ENCODE data around the gene GNPTAB.
A peak's percentile ranks its signal among the peaks of the same experiment; 100 is the strongest.
"Not testable (repeated sequence)": the region's sequence is repeated elsewhere in the genome, so short reads cannot be mapped to it uniquely, and the experiment has no call there.

GNPTAB gene

DNA sequence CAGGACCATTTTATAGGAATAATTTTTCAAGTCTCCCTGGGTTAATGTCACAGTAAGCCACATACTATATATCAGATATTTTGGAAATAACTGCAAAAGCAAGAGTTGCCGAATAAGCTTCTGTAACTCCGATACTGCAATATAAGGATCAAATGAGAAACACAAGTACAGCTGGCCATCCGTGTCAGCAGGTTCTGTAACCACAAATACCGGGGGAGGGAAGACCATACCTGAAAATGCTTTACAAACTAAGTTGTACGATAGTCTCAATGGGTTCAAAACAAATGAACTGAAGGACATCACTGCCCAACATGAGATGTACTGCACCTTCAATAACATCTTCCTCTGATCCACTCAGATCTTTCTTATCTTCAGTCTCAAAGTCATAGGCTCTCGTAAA, 93.3 kb downstream of the GNPTAB start:
- no peak for DNase-seq (ENCODE audit: low spot score)

DNA sequence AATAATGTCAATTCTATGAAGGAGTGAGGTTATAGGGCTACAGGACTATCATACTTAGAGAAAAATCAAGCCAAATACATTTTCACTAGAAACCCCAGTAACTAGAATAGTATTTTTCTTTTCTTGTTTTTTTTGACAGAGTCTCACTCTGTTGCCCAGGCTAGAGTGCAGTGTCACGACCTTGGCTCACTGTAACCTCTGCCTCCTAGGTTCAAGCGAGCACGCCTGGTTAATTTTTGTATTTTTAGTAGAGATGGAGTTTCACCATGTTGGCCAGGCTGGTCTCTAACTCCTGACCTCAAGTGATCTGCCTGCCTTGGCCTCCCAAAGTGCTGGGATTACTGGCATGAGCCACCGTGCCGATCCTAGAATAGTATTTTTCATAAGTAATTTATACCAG, 96.3 kb downstream of the GNPTAB start:
- not testable (repeated sequence) for DNase-seq (ENCODE audit: low spot score)

DNA sequence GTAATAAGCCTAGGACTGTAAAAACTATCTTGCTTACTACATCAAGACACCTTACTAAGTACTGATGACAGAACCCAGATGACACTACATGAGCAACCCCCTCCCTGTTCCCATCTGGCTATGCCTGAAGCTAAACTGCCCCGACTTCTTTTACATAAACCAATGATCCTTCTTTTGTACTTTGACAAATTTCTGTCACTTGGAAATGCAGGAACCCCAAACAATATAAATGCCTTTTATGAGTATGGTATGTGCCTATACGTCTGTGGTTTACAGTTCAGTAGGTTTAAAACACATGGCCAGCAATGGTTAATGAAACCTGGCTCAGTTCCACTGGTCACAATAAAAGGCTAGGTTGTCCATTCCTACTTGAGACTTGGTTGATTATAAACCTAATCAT, 97.6 kb downstream of the GNPTAB start:
- no peak for DNase-seq (ENCODE audit: low spot score)

DNA sequence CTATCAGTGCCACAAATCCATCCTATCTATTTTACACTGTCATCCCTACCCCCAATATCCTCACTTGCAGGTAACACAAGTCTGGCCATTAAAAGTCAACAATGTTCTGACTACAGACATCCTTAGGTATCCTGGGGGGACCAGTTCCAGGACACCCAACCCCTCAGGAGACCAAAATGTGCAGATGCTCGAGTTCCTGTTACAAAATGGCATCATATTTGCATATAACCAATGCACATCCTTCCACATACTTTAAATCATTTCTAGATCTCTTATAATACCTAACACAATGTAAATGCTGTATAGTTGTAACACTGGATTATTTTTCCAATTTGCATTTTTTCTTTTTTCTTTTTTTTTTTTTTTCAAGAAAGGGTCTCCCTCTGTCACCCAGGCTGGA, 98.4 kb downstream of the GNPTAB start:
- DNase-seq (ENCODE audit: low spot score), result no peak

DNA sequence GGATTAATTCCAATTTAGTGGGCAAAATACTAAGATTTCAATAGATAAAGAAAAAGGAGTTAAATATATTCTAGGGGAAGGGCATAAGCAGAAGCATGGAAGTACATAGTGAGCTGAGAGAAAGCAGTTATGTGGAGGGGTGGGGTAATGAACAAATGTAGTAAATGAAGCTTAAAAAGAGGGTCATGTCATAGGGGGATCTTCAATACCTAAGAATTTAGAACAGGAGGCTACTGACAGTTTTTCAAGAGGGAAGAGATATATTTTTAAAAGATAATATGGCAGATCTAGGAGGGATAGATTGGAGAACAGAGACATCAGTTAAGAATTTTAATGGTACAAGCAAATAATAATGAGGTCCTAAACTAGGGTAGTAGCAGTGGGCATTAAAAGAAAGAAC, 100.9 kb downstream of the GNPTAB start:
- no peak for DNase-seq (ENCODE audit: low spot score)

DNA sequence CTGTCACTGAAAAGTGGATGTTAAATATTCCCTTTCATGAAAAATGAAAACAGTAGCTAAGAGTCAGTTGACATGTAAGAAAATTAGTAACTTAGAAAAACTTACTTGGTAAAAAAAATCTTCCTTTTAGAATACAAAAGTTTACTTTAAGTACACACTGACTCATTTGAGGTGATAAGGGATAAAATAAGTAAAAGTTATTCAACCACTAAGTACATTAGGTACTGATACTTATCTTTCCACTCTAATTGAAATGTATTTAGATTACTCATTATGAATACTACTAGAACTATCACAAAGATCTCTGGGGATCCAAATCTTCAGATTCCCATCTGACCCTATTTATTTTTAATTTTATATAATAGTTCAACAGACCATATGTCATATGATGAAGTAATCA, 103.7 kb downstream of the GNPTAB start:
- DNase-seq (ENCODE audit: low spot score), result no peak

DNA sequence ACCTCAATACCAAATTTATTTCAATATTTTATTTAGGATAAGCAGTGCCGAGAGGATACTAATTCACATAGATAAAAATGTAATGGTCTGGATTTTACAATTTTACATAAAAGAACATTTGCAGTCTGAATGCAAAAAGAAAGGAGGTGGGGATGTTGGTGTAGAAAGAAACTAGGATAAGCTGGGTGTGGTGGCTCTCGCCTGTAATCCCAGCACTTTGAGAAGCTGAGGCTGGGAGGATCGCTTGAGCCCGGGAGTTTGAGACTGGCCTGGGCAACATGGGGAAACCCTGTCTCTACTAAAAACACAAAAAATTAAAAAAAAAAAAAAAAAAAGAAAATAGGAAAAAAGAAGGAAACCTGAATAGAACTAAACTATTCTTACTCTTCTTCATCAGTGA, 108.4 kb downstream of the GNPTAB start:
- DNase-seq (ENCODE audit: low spot score), result no peak

DNA sequence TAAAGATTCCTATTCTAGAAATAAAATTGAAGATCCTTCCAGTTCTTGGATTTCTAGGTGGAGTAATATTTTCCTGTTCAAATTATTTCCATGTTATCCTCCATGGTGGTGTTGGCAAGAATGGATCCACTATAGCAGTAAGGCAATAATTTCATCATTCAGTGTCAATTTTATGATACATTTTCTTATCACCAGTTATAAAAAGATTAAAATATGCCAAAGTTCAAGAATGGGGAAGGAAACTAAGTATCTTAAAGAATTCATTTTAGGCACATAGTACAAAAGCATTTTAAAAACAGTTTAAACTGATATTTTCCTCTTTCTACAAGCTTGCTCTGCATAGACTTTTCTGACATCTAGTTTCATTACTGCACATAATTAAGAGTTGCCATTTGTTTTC, 110.6 kb downstream of the GNPTAB start:
- DNase-seq (ENCODE audit: low spot score), result no peak

DNA sequence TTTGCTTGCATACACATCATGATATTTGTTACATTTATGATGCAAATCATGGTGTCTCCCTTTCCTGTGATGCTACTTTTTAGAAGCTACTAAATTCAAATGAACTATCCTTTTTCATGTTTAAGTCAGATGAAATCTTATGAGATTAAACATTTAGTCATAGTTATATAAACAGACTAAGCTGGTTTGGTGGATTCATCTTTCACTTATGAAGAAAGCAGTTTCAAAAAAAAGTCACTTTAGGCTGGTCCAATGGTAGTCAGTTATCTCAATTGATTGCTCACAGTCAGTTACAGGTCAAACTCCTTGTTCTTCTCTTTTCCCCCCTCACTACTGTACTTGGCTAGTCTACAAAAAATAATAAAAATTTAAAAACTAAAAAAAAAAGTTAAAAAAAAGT, 111.2 kb downstream of the GNPTAB start:
- no peak for DNase-seq (ENCODE audit: low spot score)

DNA sequence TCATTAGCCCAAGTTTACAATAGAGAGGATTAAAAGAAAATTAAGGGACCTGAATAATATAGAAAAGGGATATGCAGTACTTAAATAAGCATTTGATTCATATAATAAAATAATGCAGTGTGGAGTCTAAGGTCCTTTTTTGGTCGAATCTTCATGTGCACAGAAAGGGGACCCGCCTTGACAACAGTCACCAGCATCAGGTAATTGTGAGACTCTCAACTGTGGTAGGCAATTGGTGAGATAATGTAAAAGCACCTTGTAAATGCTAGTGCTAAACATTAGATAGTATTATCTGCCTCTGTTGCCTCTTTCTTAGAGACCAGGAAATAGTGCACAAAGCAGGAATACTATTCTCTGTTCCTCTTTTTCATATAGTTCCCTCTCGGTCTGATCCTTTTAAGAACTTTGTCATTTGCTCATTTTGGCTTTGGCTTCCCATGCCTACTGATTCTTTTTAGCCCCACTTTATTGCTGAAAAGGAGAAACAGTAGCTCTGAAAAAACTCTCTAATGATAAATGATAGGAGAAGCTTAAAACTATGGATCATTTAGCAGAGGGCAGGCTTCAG, 115.8 kb downstream of the GNPTAB start:
- DNase-seq (ENCODE audit: low spot score), result no peak

DNA sequence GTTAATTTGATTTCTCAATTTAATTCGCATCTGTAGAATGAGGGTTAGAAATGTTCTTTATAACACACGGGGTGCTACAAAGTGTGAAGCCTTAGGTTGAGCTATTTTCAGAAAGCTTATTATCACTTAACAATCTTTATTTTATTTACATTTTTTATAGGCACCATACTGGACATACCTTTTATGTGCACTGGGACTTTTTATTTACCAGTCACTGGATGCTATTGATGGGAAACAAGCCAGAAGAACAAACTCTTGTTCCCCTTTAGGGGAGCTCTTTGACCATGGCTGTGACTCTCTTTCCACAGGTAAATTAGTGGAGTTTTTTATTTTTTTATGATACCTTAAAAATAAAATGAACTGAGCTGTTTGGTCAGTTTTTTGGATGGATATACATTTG, 116.8 kb downstream of the GNPTAB start:
- DNase-seq (ENCODE audit: low spot score), result no peak

DNA sequence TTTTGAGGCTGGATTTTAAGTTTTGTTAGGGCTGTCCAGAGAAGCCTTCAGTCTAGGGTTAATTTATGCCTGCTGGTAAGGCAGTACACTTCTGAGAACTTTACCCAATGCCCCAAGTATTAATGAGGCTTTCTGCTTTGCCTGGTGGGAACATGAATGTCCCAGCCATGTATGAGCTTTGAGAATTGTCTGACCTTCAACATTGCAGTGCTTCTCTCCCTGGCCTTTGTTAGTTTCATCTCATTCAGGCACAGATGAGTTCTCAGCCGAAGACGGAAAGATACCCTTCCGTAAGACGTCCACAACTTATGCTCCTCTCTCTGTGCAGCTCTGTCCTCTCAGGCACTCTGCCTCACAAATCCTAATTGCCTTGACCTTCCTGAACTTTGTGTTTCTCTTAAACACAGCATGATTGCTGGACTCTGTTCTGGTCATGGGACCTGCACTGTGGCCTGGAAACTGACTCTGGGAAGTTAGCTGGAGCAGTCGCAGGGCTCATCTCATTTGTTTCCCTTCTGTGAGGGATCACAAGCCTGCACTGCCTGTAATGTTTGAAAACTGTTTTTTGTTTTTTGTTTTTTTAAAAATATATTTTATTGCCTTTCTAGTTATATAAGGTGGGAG, 117.6 kb downstream of the GNPTAB start:
- no peak for DNase-seq (ENCODE audit: low spot score)

DNA sequence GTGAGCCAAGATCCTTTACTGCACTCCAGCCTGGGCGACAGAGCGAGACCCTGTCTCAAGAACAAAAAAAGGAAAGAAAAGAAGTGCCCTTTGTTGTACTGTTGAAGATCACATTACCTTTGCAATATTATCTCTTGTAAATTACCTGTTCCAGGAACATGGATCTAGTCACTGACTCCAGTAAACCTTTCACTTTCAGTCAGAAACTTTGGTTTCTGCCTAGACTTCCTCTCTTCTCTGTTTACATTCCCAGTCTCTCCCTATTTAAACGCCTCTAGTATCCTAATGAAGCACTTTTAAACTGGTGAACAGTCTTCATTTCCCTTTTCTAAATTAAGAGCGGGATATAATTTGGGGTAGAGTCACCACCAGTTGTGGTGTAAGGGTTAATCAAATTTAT, 120.5 kb downstream of the GNPTAB start:
- no peak for DNase-seq (ENCODE audit: low spot score)

DNA sequence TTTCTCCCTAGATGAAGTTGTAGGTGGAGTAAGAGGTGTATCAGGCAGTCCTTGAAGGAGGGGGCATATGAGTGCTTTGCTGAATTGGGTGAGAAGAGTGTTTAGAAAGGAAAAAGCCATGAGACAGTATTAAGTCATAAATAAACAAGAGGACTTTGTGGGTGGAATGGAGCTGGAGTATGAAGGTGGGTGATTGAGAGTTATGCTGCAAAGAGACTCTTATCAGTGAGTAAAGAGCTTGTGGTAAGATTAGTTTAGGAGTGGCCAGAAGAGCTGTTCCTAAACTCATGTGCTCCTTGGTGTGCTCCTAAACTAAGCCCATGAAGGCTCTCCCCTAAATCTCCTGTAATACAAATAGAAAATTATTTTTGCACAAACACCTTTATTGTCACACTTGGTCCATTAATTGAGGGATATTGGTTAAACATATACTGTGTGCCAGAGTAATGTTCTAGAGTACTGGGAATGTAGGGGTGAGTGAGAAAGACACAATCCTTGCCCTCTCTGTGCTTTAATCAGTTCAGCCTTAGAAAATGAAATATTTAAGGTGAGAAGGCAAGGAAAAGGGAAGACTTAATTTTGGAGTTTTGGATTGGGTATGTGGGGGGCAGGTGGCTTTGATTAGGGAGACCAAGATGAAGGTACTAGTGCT, 123.5 kb downstream of the GNPTAB start:
- DNase-seq (ENCODE audit: low spot score), result no peak

DNA sequence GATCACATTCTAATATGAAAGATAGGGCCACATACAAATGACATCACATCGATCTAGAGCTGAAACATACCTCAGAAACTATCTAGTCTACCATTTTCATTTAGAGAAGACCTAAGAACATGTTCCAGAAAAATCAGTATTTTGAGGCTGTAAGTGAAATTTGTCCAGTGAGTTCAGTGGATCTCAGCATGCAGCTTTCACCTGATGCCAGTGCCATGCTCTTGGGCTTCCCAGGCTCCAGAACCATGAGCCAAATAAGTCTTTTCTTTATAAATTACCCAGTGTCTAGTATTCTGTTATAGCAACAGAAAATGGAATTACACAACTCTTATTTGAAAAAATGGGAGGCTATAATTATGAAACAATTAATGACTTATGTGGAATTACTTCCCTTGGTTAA, 124.4 kb downstream of the GNPTAB start:
- no peak for DNase-seq (ENCODE audit: low spot score)

DNA sequence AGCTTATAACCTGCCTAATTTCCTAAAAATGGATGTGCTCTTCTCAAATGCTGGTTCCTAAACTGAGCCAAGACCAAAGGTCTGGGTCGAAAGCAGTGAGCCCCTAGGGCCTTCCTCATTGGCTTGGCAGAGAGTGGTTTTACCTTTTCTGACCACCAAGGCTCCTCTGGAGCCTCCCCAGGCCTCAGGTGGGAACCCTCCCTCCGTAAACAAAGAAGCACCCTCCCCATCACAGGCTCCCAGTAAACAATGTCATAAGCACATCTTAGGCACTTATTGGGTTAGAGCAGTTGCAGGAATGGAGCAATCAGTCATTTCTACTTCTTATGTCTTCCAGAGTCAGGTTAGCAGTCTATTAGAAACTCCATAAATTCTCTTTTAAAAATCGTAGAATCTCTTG, 127.3 kb downstream of the GNPTAB start:
- no peak for DNase-seq (ENCODE audit: low spot score)

DNA sequence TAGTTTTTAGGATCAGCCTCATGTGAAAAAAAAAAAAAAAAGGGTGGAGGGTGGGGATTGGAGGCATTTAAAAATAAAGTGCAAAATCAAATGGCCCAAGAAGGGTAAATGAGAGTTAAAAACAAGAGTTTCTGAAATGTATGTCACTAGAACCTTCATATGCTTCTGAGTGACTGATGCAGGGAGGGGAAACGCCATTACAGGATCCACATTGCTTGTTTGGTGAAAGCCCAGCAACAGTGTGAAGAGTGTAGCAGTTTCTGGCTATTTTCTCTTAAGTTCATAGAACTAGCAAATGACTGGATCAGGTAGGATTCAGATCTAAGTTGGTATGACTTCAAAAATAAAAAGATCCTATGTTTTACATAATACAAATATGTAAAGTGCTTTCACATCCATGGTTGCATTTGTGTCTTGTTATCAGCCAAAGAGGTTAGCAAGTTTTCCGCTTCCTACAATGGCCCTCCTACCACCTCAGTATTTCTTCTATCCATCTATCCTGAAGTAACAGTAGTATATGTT, 130.4 kb downstream of the GNPTAB start:
- DNase-seq (ENCODE audit: low spot score), result no peak

DNA sequence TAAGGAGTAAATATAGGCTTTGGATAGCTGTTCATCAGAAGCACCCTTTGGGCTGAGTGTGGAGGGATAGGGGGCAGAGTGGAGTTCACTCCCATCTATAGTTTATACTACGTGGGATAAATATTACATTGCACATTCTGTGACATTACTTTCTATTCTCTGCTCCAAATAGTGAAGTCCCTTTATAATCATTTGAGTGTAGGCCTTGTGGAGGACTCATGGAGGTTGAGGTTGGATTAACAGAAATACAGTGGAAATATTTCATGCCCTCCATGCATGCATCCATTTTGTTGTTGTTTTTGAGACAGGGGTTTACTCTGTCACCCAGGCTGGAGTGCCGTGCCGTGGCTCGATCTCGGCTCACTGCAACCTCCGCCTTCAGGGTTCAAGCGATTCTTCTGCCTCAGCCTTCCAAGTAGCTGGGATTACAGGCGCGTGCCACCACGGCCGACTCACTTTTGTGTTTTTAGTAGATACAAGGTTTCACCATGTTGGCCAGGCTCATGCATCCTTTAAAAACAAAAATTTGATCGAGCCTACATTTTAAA, 131.9 kb downstream of the GNPTAB start:
- no peak for DNase-seq (ENCODE audit: low spot score)

DNA sequence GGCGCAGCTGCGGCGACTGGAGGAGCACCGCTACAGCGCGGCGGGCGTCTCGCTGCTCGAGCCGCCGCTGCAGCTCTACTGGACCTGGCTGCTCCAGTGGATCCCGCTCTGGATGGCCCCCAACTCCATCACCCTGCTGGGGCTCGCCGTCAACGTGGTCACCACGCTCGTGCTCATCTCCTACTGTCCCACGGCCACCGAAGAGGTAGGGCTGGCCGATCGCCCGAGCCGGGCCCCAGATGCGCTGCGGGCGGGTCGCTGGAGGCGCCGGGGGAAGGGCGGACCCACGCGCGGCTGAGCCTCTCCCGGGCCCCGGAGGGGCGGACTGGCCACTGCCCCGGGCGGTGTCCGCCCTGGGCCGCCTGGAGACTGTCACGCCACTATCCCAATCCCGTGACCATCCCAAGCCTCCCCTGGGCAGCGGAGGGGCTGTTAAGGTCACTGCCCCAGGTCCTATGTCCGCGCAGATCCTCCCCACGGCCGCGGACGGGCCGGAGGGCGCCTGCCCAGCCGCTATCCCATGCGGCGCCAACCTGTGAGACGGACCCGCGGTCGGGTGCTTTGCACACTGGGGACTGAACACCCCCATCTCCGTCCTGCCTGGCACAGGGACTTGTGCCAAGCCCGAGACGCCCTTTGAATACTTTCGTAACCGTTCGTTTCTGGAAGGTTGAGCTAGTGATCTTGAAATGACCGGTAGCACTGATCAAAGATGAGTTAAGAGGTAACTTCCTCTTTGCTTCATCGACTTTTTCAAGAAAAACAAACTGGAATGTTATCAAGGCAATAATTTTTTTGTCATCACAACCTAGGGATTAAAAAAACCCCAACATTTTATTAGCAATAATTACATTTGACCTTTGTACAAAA, 132.6 kb downstream of the GNPTAB start:
- DNase-seq (ENCODE audit: low spot score), result peak; percentile 9

DNA sequence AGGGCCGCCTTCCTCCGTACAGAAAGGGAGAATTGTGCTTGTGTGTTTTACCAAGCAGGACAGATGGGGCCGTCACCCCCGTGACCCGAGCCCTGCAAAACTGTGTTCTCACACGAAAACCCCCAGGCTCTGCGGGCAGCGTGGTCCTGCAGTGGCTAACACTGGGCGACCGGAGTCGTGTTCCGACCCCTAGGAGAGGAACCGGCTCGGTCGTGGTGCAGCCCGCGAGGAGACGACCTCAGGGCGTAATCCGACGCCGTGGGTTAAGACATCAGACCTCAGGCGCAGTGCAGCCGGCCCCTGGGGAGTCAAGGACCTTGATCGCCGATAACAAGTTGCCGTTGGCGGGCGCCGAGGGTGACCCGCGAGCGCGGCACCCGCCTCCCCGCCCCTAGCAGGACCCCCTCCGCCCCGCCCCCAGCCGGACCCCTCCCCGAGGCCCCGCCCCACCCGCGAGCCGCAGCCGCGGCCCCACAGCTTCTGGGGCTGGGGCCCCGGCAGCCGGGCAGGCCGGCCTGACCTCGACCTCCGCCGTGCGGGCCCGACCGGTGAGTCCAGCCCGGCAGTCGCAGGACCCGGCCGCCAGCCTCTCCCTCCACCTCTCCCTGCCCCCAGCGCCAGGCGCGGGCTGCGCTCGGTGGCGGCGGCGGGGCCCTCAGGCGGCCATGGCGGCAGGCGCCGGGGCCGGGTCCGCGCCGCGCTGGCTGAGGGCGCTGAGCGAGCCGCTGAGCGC, 133.4 kb downstream of the GNPTAB start, which contains the start of gene CHPT1:
TSS of gene CHPT1 (plus strand) at position 444 of the 733 bp plus-strand sequence. CDS start at position 666, 222 bp downstream.
- DNase-seq (ENCODE audit: low spot score), result peak; percentile 60

All from CD4-positive, alpha-beta T cell treated with Interleukin-2 at 100 ng/mL for 4 hours (primary cell).